RWPE2 (cell line): ENCODE data around the gene LRP1.

Experiments
- ATAC-seq: fragments of 200-7000 bp; cut with Tn5 transposase; 3 replicates; pipeline ENCODE4 v1.9.1; 2021; ENCODE audit warnings: low read depth
- DNase-seq: peaks from one replicate; pipeline ENCODE4 v3.0.0-alpha.2; 2020; ENCODE audit warnings: low spot score
- H3K27ac ChIP-seq: fragments of 450-650 bp; 2 replicates; pipeline ENCODE4 v1.5.1; 2017; ENCODE audit warnings: mild to moderate bottlenecking; ENCODE audit not compliant: poor library complexity, severe bottlenecking
- H3K27me3 ChIP-seq: fragments of 250-450 bp; sonication (Bioruptor Pico); 2 replicates; pipeline ENCODE4 v1.5.1; 2021; ENCODE audit warnings: mild to moderate bottlenecking, moderate library complexity; ENCODE audit not compliant: insufficient read depth, poor library complexity, severe bottlenecking
- H3K36me3 ChIP-seq: fragments of 250-450 bp; sonication (Bioruptor Pico); 2 replicates; pipeline ENCODE4 v1.5.1; 2020; ENCODE audit warnings: low read depth, mild to moderate bottlenecking, moderate library complexity
- H3K4me1 ChIP-seq: fragments of 250-450 bp; sonication (Bioruptor Pico); 2 replicates; pipeline ENCODE4 v1.5.1; 2021; ENCODE audit warnings: mild to moderate bottlenecking, moderate library complexity; ENCODE audit not compliant: insufficient read depth, poor library complexity, severe bottlenecking
- H3K4me3 ChIP-seq: fragments of 250-450 bp; sonication (Bioruptor Pico); 2 replicates; pipeline ENCODE4 v1.5.1; 2021; ENCODE audit warnings: mild to moderate bottlenecking, moderate library complexity; ENCODE audit not compliant: severe bottlenecking
- H3K9me3 ChIP-seq: fragments of 250-450 bp; sonication (Bioruptor Pico); 2 replicates; pipeline ENCODE4 v1.5.1; 2021; ENCODE audit warnings: mild to moderate bottlenecking, moderate library complexity; ENCODE audit not compliant: severe bottlenecking
- CTCF ChIP-seq: fragments of 450-650 bp; IDR thresholded peaks from one replicate; pipeline ENCODE4 v1.5.1; 2017; ENCODE audit warnings: mild to moderate bottlenecking, moderate library complexity; ENCODE audit not compliant: poor library complexity, severe bottlenecking

The LRP1 gene

DNA sequence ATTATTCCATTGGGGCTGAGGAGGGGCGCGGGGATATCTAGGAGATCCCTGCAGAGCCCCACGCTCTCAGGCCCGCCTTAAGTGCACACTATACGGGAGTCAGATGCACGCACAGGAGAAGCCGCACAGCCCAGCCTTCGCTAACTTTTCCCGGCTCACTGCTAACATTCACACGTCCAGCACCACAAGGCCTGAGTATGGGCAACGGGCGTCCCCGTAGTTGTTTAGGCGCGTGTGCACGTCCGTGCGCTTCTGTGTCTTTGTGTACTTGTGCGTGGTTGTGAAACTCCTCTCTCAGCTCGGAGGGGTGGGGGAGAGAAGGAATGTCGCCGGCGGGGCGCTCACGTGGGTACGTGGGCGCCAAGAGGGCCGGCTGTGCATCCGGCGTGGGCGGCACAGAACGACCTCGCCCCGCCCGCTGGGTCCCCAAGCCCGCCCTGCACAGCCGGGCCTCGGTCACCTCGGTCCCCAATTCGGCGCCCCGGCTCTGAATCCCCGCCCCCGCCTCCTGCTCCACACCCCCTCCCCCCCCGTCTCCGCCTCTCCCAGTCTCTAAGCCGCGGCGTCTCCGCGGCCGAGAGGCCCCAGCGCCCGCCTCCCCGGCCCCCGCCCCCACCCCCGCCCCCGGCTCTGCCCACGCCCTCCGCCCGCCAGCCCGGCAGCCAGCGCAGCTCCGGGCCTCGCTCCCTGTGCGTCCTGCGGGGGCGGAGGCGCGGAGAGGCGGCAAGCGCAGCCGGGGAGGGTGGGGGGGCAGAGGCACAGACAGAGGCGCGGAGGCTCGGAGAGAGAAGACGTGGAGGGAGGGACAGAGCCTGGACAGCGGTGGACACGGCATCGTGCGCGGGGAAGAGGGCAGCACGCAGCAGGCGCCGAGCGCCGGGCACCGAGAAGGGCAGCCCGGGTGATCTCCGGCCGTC, 39.7 kb upstream of the LRP1 start, which contains the start of gene NAB2:
TSS of gene NAB2 (plus strand) at position 761 of the 917 bp plus-strand sequence. CDS start 158 bp downstream, outside the sequence.
- peaks cover 13% of the 10 kb centered on the region for H3K4me1 ChIP-seq

DNA sequence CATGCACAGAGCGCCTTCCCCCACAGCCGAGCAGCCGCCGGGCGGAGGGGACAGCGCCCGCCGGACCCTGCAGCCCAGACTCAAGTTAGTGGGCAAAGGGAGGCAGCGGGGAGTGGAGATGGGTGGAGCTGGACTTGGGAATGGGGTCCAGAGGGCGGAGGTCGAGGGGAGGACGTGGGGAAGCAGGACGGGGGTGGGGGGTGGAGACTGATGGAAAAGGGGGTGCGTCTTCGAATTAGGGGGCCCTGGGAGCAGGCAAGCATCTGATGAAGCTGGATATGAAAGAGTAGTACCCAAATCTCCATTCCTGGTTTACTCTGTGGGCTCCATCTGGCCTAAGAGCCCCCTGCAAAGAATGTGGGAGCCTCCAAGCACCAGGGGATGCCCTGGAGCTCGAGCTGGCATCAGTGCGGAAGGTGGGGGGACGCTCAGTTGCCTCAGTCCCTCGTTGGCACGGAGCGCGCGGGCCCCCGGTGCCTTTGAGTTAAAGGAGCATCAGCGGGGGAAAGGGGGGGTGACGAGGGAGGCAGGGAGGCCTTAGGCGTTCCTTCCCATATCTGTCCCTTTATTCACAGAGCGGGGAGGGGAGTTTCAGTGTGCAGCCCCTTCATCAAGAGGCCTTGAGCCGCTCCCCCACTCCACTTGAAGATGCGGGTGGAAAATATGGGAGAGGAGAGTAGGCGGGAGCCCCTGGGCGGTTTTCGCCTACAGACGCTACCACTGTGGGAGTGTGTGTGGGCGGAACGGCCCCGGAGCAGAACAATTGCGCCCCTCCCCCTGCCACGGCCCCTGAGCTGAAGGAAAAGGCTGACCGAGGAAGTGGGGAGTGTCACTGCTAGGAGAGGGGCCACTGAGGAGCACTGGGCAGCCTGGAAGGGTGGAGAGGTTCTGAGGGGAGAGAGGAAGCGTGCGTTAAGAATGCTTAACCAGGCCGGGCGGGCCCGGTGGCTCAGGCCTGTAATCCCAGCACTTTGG, 38.7 kb upstream of the LRP1 start:
- 0 out of 3 replicates have a peak, but pooled peaks have one; percentile 2 for ATAC-seq

More for the DNA sequence above, 39.7 kb upstream of the LRP1 start, which contains the start of gene NAB2:
- ATAC-seq (peak; percentile 28), DNase-seq (peak; percentile 95)
- Histone ChIP-seq H3K27ac (peak within 1 kb of the TSS; percentile 99), H3K4me3 (peak within 1 kb of the TSS; percentile 93), H3K36me3 (peaks cover 31% of the 10 kb centered on the region), H3K9me3 (no peaks in the 10 kb centered on the region), H3K27me3 (no peaks in the 10 kb centered on the region)
- no peak for TF ChIP-seq CTCF

GRCh38 chr12:57090490-57090889, 37.8 kb upstream of the LRP1 start:
- H3K9me3 ChIP-seq, result no peaks in the 10 kb centered on the region
- ATAC-seq (no peak), DNase-seq (no peak)
- TF ChIP-seq CTCF, result no peak
- peaks cover 24% of the 10 kb centered on the region for H3K4me1 ChIP-seq
- peaks cover 46% of the 10 kb centered on the region for H3K36me3 ChIP-seq
- peak overlapping the region; percentile 99 for H3K27ac ChIP-seq
- peak overlapping the region; percentile 93 for H3K4me3 ChIP-seq
- H3K27me3 ChIP-seq, result no peaks in the 10 kb centered on the region

More for the DNA sequence above, 38.7 kb upstream of the LRP1 start:
- no peaks in the 10 kb centered on the region for H3K27me3 ChIP-seq
- H3K27ac ChIP-seq, result peak overlapping the region; percentile 99
- no peak for DNase-seq
- no peaks in the 10 kb centered on the region for H3K9me3 ChIP-seq
- H3K4me3 ChIP-seq, result peak overlapping the region; percentile 93
- H3K36me3 ChIP-seq, result peaks cover 36% of the 10 kb centered on the region
- no peak for TF ChIP-seq CTCF
- peaks cover 21% of the 10 kb centered on the region for H3K4me1 ChIP-seq

GRCh38 chr12:57090924-57091637, 37.2 kb upstream of the LRP1 start:
- H3K4me1 ChIP-seq, result peaks cover 25% of the 10 kb centered on the region
- no peak for TF ChIP-seq CTCF
- H3K9me3 ChIP-seq, result no peaks in the 10 kb centered on the region
- H3K4me3 ChIP-seq, result peak overlapping the region; percentile 93
- H3K27me3 ChIP-seq, result no peaks in the 10 kb centered on the region
- no peak for ATAC-seq
- peak overlapping the region; percentile 99 for H3K27ac ChIP-seq
- DNase-seq, result no peak
- H3K36me3 ChIP-seq, result peaks cover 49% of the 10 kb centered on the region
